Esophagus muscularis mucosa (tissue), 4 donors: ENCODE measurements around the gene NSMCE1. TPM values are rescaled to one million over a fixed set of nuclear protein-coding genes. Genes with fewer than 3 reads are reported as not detected.

Source experiments
- DNase-seq: peaks from one replicate; pipeline ENCODE4 v3.0.0-alpha.2; 2017; ENCODE audit errors: extremely low spot score
- H3K27ac ChIP-seq, 4 donors: fragments of 200-600 bp; sonication (generic); replicated peaks in 1 of 4; 1 replicate in 3 of 4; 2 replicates in 1 of 4; pipeline ENCODE4 v1.5.1; 2016 to 2019; ENCODE audit warnings: mild to moderate bottlenecking in 1 of 4
- H3K27me3 ChIP-seq, 4 donors: fragments of 200-600 bp; sonication (generic); one replicate each; pipeline versions ENCODE4 v1.5.1 to v1.6.0; 2016 to 2019
- H3K36me3 ChIP-seq, 4 donors: fragments of 200-600 bp; sonication (generic); one replicate each; pipeline ENCODE4 v1.5.1; 2016 to 2019
- H3K4me1 ChIP-seq, 4 donors: fragments of 200-600 bp; sonication (generic); one replicate each; pipeline ENCODE4 v1.5.1; 2016 to 2019
- H3K4me3 ChIP-seq, 4 donors: fragments of 200-600 bp; sonication (generic); 1 replicate in 2 of 4; 2 replicates in 2 of 4; pipeline ENCODE4 v1.5.1; 2016 to 2019; ENCODE audit warnings: mild to moderate bottlenecking in 4 of 4, moderate library complexity in 1 of 4
- H3K9me3 ChIP-seq, 4 donors: fragments of 200-600 bp; sonication (generic); 1 replicate in 3 of 4; 2 replicates in 1 of 4; pipeline ENCODE4 v1.5.1; 2016 to 2019
- EP300 ChIP-seq: sonication (generic); formaldehyde crosslinking; IDR thresholded peaks from one replicate; pipeline ENCODE4 v1.6.1; 2017; ENCODE audit warnings: antibody characterized with exemption
- POLR2A ChIP-seq: fragments of 450-650 bp; IDR thresholded peaks from one replicate; pipeline ENCODE4 v1.6.1; 2017; ENCODE audit warnings: antibody characterized with exemption, moderate library complexity, mild to moderate bottlenecking, low read depth
- POLR2AphosphoS5 ChIP-seq, 2 donors: sonication (generic); formaldehyde crosslinking; IDR thresholded peaks; one replicate each; pipeline ENCODE4 v1.6.1; 2017; ENCODE audit warnings: antibody characterized with exemption in 2 of 2
- WGBS: methylation state at CpG from one replicate; pipeline ENCODE4 v1.1.5; 2018; 5-methylcytosine and 5-hydroxymethylcytosine counted together
- intact Hi-C: fragments of 100-400 bp; cut with DNase I; formaldehyde crosslinking; loops from one replicate; pipeline ENCODE4 v1.15.1; 2023
- total RNA-seq, 4 donors: library from RNA; depleted of rRNA; stranded (reverse); fragments of >200 nt; gene quantifications; one replicate each; pipeline versions ENCODE4 v1.1.0 to v1.2.1, GENCODE V29; 2016
- TF ChIP-seq, protein P1 (sequence below), 3 experiments: fragments of 200-600 bp in 2 of 3; fragments of 450-650 bp in 1 of 3; sonication (generic) in 2 of 3; IDR thresholded peaks; one replicate each; pipeline ENCODE4 v1.5.1; 2017 to 2019; ENCODE audit warnings: antibody characterized with exemption in 3 of 3, mild to moderate bottlenecking in 2 of 3, moderate library complexity in 1 of 3

NSMCE1 gene
- total RNA-seq, 4 donors from 2014 or later = 49.7 to 68.8 (median 64.0) TPM

DNA sequence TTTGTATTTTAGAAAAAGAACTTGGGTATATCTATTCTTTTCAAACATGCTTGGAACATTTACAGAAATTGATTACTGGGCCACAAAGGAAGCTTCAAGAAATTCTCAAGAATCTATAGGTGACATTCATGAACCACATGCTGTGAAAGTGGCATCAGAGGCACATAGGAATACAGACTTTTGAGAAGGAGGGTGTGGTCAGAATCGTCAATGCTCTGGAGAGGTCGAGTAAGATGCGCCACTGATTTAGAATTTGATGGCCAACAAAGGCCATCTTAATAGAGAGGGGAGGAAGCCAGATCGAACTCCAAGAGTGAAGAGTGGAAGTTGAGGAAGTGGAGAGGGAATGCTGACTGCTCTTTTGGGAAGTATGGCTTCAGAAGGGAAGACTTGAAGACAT, 3.5 kb upstream of the NSMCE1 start:
- WGBS = 90% methylated on average over 4 of the region's 4 CpGs
- H3K9me3 ChIP-seq = no peaks in the 10 kb centered on the region
- no peak for TF ChIP-seq POLR2A
- intact Hi-C loops = no loop called here
- no peak overlapping the region for H3K4me3 ChIP-seq
- no peaks in the 10 kb centered on the region for H3K36me3 ChIP-seq
- no peaks in the 10 kb centered on the region for H3K27me3 ChIP-seq
- H3K27ac ChIP-seq = no peak overlapping the region
- H3K4me1 ChIP-seq = peaks cover 9 to 21% (median 20%) of the 10 kb centered on the region in 4 donors
- peak; percentile 47 for DNase-seq

DNA sequence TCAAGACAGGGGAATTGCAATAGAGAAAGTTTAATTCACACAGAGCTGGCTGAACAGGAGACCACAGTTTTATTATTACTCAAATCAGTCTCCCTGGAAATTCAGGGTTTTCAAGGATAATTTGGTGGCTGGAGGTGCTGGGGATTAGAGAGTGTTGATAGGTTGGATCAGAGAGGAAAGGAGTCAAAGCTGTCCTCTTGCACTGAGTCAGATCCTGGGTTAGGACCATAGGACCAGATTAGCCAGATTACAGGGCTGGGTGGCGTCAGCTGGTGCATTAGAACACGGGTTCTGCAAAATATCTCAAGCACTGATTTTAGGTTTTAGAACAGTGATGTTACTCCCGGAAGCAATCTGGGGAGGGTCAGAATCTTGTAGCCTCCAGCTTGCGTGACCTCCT, 1.8 kb upstream of the NSMCE1 start:
- peak; percentile 17 for DNase-seq
- 92% methylated on average over 4 of the region's 4 CpGs for WGBS
- no peaks in the 10 kb centered on the region for H3K9me3 ChIP-seq
- no peaks in the 10 kb centered on the region for H3K36me3 ChIP-seq
- no peaks in the 10 kb centered on the region for H3K27me3 ChIP-seq
- TF ChIP-seq, protein P1, sequence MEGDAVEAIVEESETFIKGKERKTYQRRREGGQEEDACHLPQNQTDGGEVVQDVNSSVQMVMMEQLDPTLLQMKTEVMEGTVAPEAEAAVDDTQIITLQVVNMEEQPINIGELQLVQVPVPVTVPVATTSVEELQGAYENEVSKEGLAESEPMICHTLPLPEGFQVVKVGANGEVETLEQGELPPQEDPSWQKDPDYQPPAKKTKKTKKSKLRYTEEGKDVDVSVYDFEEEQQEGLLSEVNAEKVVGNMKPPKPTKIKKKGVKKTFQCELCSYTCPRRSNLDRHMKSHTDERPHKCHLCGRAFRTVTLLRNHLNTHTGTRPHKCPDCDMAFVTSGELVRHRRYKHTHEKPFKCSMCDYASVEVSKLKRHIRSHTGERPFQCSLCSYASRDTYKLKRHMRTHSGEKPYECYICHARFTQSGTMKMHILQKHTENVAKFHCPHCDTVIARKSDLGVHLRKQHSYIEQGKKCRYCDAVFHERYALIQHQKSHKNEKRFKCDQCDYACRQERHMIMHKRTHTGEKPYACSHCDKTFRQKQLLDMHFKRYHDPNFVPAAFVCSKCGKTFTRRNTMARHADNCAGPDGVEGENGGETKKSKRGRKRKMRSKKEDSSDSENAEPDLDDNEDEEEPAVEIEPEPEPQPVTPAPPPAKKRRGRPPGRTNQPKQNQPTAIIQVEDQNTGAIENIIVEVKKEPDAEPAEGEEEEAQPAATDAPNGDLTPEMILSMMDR (IDR thresholded peaks at IDR 0.05) = no peak
- no peak overlapping the region for H3K27ac ChIP-seq
- intact Hi-C loops = no loop called here
- no peak overlapping the region for H3K4me3 ChIP-seq
- peaks cover 9 to 21% (median 21%) of the 10 kb centered on the region in 4 donors for H3K4me1 ChIP-seq

DNA sequence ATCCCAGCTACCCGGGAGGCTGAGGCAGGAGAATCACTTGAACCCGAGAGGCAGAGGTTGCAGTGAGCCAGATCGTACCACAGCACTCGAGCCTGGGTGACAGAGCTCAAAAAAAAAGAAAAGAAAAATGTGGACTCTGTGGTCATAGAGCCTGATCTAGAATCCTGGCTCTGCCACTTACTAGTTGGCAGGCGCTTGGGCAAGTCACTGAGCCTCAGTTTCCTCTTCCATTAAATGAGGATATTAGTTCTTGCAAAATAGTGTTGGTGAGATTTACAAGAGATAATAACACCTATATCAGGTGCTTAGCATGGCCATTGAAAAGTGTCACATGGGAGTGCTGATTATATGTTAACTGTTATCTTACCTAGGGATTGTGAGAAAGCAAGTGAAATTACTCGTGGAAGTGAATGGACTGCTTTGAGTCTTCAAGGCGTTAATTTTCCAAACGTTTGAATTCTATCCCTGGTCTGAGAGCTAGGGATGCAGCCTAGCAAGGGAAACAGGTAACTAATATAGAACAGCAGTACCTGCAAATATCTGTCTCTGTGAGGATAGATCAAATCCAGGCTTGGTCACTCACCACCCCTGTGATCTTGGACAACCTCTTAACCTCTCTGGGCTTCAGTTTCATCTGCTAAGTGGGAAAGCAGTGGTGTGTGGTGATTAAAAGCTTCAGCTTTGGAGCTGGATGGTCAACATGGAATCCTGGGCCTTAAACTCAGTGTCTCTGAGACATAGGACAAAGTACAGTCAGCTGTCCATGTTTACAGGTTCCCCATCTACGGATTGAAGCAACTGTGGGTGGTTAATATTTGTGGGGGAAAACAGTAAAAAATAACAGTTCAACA, 953 bp upstream of the NSMCE1 start:
- no peak for TF ChIP-seq POLR2A
- no peak for TF ChIP-seq EP300
- TF ChIP-seq POLR2AphosphoS5 (IDR thresholded peaks at IDR 0.05) = no peak
- TF ChIP-seq, protein P1 (IDR thresholded peaks at IDR 0.05) = no peak
- Histone ChIP-seq H3K36me3 (no peaks in the 10 kb centered on the region), H3K4me3 (peak overlapping the region; percentile 69 to 93 (median 79)), H3K4me1 (peaks cover 9 to 26% (median 24%) of the 10 kb centered on the region in 4 donors), H3K27ac (peak overlapping the region in 3 of 4 donors; percentile 84 to 92 (median 87)), H3K9me3 (no peaks in the 10 kb centered on the region), H3K27me3 (no peaks in the 10 kb centered on the region)
- DNase-seq = peak; percentile 37
- WGBS = 88% methylated on average over 9 of the region's 9 CpGs
- intact Hi-C loops = loop anchor here (5.0 kb wide), 1 partner anchor 43 kb away; the partner anchor contains the start of gene IL4R

DNA sequence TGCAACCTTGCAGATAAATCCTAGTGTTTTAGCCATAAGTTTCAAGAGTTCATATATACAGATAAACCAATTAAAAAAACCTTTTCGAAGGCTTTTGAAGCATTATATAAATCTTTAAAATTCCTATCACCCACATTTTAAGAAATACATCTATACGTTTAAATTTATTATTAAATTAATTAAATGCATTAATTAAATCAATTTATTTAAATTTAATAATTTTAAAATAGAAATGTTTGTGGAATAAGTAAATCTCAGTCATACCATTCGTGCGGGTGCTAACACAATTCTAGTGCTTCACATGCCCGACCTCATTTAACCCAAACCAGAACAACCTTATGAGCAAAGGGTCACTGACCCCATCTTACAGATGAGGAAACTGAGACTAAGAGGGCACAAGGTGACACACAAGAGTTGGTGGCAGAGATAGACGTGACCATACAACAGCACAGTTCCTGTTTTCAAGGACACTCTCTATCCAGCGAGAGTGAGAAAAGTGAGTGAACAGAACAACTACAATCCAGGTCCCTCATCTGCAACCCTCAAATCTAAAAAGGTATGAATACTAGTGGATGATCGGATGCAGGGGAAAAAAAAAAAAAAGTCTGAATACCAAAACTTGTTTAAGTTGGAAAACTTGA, 1.4 kb downstream of the NSMCE1 start:
- TF ChIP-seq EP300 (no peak), POLR2AphosphoS5 (IDR thresholded peaks at IDR 0.05) (no peak), POLR2A (no peak)
- TF ChIP-seq, protein P1 (IDR thresholded peaks at IDR 0.05) = no peak
- WGBS = 81% methylated on average over 8 of the region's 8 CpGs
- intact Hi-C loops = loop anchor here (5.0 kb wide), 1 partner anchor 45 kb away; the partner anchor contains the start of gene IL4R

DNA sequence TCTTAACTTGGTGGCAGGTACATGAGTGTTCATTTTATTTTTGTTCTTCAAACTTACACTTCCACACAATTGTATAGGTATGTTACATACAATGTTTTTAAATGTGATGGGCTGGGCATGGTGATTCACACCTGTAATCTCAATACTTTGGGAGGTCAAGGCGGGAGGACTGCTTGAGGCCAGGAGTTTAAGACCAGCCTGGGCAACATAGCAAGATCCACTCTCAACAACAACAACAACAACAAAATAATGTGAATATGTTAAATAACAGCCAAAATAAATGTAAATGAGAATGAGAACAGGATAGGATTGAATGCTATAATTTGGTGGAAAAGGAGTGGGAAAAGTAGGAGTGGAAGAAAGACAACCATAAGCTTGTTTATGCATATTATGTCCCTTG, 2.6 kb downstream of the NSMCE1 start:
- no peaks in the 10 kb centered on the region for H3K36me3 ChIP-seq
- no peaks in the 10 kb centered on the region for H3K9me3 ChIP-seq
- intact Hi-C loops = loop anchor here (5.0 kb wide), 1 partner anchor 46 kb away; the partner anchor contains the start of gene IL4R
- no peaks in the 10 kb centered on the region for H3K27me3 ChIP-seq
- TF ChIP-seq POLR2AphosphoS5 (IDR thresholded peaks at IDR 0.05) (no peak), EP300 (no peak), POLR2A (no peak)
- TF ChIP-seq, protein P1 (IDR thresholded peaks at IDR 0.05) = no peak
- DNase-seq = peak; percentile 37
- peaks cover 9 to 47% (median 40%) of the 10 kb centered on the region in 4 donors for H3K4me1 ChIP-seq
- H3K27ac ChIP-seq = no peak overlapping the region
- WGBS = 95% methylated on average over 1 of the region's 1 CpG
- H3K4me3 ChIP-seq = no peak overlapping the region

More for the DNA sequence above, 1.4 kb downstream of the NSMCE1 start:
- Histone ChIP-seq H3K36me3 (no peaks in the 10 kb centered on the region), H3K9me3 (no peaks in the 10 kb centered on the region), H3K27me3 (no peaks in the 10 kb centered on the region), H3K4me3 (no peak overlapping the region), H3K4me1 (peaks cover 9 to 36% (median 33%) of the 10 kb centered on the region in 4 donors), H3K27ac (no peak overlapping the region)
- DNase-seq = peak; percentile 79
